HEK293 (cell line): ENCODE results near the gene PIM3.

ENCODE experiments used
- CTCF ChIA-PET: fragments of 350-600 bp; formaldehyde crosslinking; extraction: SDS; loops from one replicate; lab custom pipeline; 2021; ENCODE audit warnings: antibody characterized with exemption; lab: Yijun Ruan, JAX
- POLR2A ChIA-PET: fragments of 300-600 bp; formaldehyde crosslinking; extraction: SDS; loops from one replicate; lab custom pipeline; 2020; ENCODE audit warnings: antibody characterized with exemption, inconsistent platforms; lab: Yijun Ruan, JAX
- H3K27ac ChIP-seq: fragments of 200-500 bp; sonication (Bioruptor generic); 2 replicates; pipeline ENCODE4 v1.5.1; 2014; ENCODE audit warnings: low read depth, low read length, control low read depth, inconsistent platforms; ENCODE audit errors: extremely low read depth
- H3K36me3 ChIP-seq, 2 experiments: fragments of 200-500 bp in 1 of 2; sonication (Bioruptor generic) in 1 of 2; 1 replicate in 1 of 2; 2 replicates in 1 of 2; pipeline ENCODE4 v1.5.1; 2014 to 2017; ENCODE audit warnings: inconsistent platforms in 2 of 2, low read length in 2 of 2; ENCODE audit not compliant: control insufficient read depth in 2 of 2, insufficient read depth in 1 of 2
- H3K4me1 ChIP-seq: fragments of 200-500 bp; sonication (Bioruptor generic); 2 replicates; pipeline ENCODE4 v1.5.1; 2014; ENCODE audit warnings: mild to moderate bottlenecking, low read length, inconsistent platforms; ENCODE audit not compliant: control insufficient read depth, insufficient read depth
- H3K4me3 ChIP-seq: 2 replicates; pipeline ENCODE4 v1.5.1; 2011; ENCODE audit warnings: low read depth, mild to moderate bottlenecking, control low read depth, low read length, moderate library complexity
- H3K9me3 ChIP-seq: fragments of 200-500 bp; sonication (Bioruptor generic); 2 replicates; pipeline ENCODE4 v1.5.1; 2014; ENCODE audit warnings: low read depth, low read length, inconsistent platforms; ENCODE audit not compliant: control insufficient read depth, insufficient read depth
- BCL11A ChIP-seq: fragments of 450-650 bp; formaldehyde crosslinking; IDR thresholded peaks from 2 replicates; pipeline ENCODE4 v1.5.1; 2016; ENCODE audit warnings: low read depth, missing biosample characterization, missing genetic modification characterization
- BCL11B ChIP-seq: fragments of 450-650 bp; formaldehyde crosslinking; IDR thresholded peaks from 2 replicates; pipeline ENCODE4 v1.5.1; 2016; ENCODE audit warnings: low read depth, missing biosample characterization, missing genetic modification characterization
- EGR2 ChIP-seq: fragments of 450-650 bp; formaldehyde crosslinking; IDR thresholded peaks from 2 replicates; pipeline ENCODE4 v1.5.1; 2016; ENCODE audit warnings: low read depth, missing biosample characterization, missing genetic modification characterization
- KLF8 ChIP-seq: fragments of 450-650 bp; formaldehyde crosslinking; IDR thresholded peaks from 2 replicates; pipeline ENCODE4 v1.5.1; 2016; ENCODE audit warnings: missing biosample characterization, missing genetic modification characterization
- RBAK ChIP-seq: fragments of 450-650 bp; formaldehyde crosslinking; IDR thresholded peaks from 2 replicates; pipeline ENCODE4 v1.5.1; 2016; ENCODE audit warnings: missing biosample characterization, missing genetic modification characterization
- ZEB2 ChIP-seq: fragments of 450-650 bp; formaldehyde crosslinking; IDR thresholded peaks from 2 replicates; pipeline ENCODE4 v1.5.1; 2016; ENCODE audit warnings: missing biosample characterization, missing genetic modification characterization
- ZFHX2 ChIP-seq: fragments of 450-650 bp; formaldehyde crosslinking; conservative IDR thresholded peaks from 2 replicates; pipeline ENCODE4 v1.5.1; 2016; ENCODE audit warnings: missing biosample characterization, missing genetic modification characterization
- ZNF169 ChIP-seq: fragments of 450-650 bp; formaldehyde crosslinking; IDR thresholded peaks from 2 replicates; pipeline ENCODE4 v1.5.1; 2016; ENCODE audit warnings: missing biosample characterization, missing genetic modification characterization
- ZNF2 ChIP-seq: fragments of 450-650 bp; formaldehyde crosslinking; IDR thresholded peaks from 2 replicates; pipeline ENCODE4 v1.5.1; 2016; ENCODE audit warnings: missing biosample characterization, missing genetic modification characterization
- ZNF211 ChIP-seq: fragments of 450-650 bp; formaldehyde crosslinking; IDR thresholded peaks from 2 replicates; pipeline ENCODE4 v1.5.1; 2016; ENCODE audit warnings: low read depth, missing biosample characterization, missing genetic modification characterization
- ZNF23 ChIP-seq: fragments of 450-650 bp; formaldehyde crosslinking; IDR thresholded peaks from 2 replicates; pipeline ENCODE4 v1.5.1; 2016; ENCODE audit warnings: missing biosample characterization, missing genetic modification characterization, borderline replicate concordance
- TF ChIP-seq, protein P1 (sequence below): fragments of 450-650 bp; formaldehyde crosslinking; conservative IDR thresholded peaks from 2 replicates; pipeline ENCODE4 v1.5.1; 2016; ENCODE audit warnings: low read depth, missing biosample characterization, missing genetic modification characterization
- TF ChIP-seq, protein P2 (sequence below): fragments of 450-650 bp; formaldehyde crosslinking; IDR thresholded peaks from 2 replicates; pipeline ENCODE4 v1.5.1; 2016; ENCODE audit warnings: missing biosample characterization, missing genetic modification characterization
- TF ChIP-seq, protein P3 (sequence below): fragments of 450-650 bp; formaldehyde crosslinking; IDR thresholded peaks from 2 replicates; pipeline ENCODE4 v1.5.1; 2016; ENCODE audit warnings: missing biosample characterization, missing genetic modification characterization
- TF ChIP-seq, protein P4 (sequence below): fragments of 450-650 bp; formaldehyde crosslinking; IDR thresholded peaks from 2 replicates; pipeline ENCODE4 v1.5.1; 2016; ENCODE audit warnings: missing biosample characterization, missing genetic modification characterization
- TF ChIP-seq, protein P5 (sequence below): fragments of 450-650 bp; formaldehyde crosslinking; IDR thresholded peaks from 2 replicates; pipeline ENCODE4 v1.5.1; 2016; ENCODE audit warnings: missing biosample characterization, missing genetic modification characterization

PIM3 gene

DNA sequence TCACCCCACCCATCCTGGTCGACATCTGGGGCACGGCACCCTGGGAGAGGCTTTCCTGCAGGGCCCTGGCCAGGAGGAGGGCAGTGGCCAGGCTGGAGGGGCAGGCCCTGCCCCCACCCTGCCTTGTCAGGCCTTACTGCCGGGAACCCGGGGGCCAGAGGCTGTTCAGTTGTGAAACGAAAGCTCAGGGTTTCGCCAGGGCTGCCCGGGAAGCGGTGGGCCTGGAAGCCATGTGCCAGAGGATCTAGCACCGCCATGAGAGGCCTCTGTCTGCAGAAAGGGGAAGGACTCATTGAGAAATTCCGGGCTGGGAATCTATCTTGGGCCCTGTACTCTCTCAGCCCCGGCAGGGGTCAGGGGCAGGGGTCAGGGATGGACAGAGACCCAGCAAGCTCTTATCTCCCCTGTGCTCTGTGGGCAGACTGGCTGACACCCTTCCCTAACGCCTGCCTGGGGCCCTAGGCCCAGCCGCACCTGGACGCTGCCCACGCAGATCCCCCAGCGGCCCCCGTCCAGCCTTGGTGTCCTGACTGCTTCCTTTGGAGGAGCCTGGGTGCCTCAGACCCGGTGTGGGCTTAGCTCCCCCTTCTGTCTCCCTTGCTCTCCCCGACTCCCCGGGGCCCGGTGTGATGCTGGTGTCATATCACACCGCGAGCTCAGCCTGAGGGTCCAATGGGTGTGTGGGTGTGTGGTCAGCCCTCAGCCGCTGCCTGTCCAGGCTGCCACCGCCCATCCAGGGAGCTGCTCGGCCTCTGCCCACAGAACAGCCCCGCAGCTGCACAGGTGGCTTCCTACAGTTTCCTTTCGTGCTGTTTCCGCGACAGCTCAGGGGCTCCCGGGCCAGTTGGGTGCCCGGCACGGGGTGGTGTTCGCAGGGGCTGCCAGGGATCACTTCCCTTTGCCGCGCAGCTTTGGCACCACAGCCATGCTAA is 6.5 kb downstream of the PIM3 start:
- CTCF ChIA-PET = interaction anchor here (0.7 to 2.8 kb wide), 2 partner anchors 11 to 63 kb away, joined by 5 to 7 read pairs; no protein-coding TSS in a partner anchor

DNA sequence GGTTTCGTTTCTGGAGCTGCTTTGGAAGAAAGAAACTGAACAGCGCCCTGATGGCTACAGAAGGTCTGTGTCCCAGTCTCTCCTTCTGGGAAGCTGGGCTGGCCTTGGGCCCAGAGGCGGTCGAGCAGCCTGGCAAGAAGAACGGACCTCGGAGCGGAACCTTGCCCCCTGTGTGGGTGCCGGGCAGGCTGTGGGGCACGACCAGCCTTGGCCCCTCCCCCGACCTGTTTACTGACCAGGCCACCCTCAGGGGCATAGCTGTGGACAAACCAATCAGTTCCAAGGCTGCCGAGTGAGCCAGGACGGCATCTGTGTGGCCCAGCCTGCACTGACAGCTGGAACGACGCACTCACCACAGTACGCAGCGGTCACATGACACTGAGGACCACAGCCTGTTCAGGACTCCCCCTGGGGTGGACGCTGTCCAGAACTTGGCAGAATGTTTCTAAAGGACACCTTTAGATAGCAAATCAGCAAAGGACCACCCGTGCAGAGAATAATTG is 7.2 kb downstream of the PIM3 start:
- no peaks in the 10 kb centered on the region for H3K9me3 ChIP-seq
- peaks cover 8% of the 10 kb centered on the region for H3K4me1 ChIP-seq
- no peak overlapping the region for H3K27ac ChIP-seq
- peaks cover 10 to 29% of the 10 kb centered on the region in 2 experiments; a peak in 2 of 3 replicates for H3K36me3 ChIP-seq
- POLR2A ChIA-PET = interaction anchor here (1.4 to 1.5 kb wide), 2 partner anchors 37 to 63 kb away, joined by 4 read pairs; no protein-coding TSS in a partner anchor
- CTCF ChIA-PET = interaction anchor here (0.7 to 2.8 kb wide), 3 partner anchors 12 to 63 kb away, joined by 5 to 7 read pairs (median 5); no protein-coding TSS in a partner anchor
- H3K4me3 ChIP-seq = no peak overlapping the region
- TF ChIP-seq ZFHX2 (peak; percentile 42; the same call in 1 of the 2 replicates), ZNF169 (no peak), ZNF23 (tag by site-specific recombination) (no peak), KLF8 (tag by site-specific recombination) (no peak), RBAK (tag by site-specific recombination) (no peak)
- TF ChIP-seq, protein P1, sequence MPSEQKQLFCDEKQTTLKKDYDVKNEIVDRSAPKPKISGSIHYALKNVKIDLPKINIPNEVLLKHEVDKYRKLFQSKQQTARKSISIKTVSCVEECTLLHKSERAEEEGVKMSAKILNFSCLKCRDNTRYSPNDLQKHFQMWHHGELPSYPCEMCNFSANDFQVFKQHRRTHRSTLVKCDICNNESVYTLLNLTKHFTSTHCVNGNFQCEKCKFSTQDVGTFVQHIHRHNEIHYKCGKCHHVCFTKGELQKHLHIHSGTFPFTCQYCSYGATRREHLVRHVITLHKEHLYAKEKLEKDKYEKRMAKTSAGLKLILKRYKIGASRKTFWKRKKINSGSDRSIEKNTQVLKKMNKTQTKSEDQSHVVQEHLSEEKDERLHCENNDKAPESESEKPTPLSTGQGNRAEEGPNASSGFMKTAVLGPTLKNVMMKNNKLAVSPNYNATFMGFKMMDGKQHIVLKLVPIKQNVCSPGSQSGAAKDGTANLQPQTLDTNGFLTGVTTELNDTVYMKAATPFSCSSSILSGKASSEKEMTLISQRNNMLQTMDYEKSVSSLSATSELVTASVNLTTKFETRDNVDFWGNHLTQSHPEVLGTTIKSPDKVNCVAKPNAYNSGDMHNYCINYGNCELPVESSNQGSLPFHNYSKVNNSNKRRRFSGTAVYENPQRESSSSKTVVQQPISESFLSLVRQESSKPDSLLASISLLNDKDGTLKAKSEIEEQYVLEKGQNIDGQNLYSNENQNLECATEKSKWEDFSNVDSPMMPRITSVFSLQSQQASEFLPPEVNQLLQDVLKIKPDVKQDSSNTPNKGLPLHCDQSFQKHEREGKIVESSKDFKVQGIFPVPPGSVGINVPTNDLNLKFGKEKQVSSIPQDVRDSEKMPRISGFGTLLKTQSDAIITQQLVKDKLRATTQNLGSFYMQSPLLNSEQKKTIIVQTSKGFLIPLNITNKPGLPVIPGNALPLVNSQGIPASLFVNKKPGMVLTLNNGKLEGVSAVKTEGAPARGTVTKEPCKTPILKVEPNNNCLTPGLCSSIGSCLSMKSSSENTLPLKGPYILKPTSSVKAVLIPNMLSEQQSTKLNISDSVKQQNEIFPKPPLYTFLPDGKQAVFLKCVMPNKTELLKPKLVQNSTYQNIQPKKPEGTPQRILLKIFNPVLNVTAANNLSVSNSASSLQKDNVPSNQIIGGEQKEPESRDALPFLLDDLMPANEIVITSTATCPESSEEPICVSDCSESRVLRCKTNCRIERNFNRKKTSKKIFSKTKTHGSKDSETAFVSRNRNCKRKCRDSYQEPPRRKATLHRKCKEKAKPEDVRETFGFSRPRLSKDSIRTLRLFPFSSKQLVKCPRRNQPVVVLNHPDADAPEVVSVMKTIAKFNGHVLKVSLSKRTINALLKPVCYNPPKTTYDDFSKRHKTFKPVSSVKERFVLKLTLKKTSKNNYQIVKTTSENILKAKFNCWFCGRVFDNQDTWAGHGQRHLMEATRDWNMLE (tag by site-specific recombination) = no peak
- TF ChIP-seq, protein P2, sequence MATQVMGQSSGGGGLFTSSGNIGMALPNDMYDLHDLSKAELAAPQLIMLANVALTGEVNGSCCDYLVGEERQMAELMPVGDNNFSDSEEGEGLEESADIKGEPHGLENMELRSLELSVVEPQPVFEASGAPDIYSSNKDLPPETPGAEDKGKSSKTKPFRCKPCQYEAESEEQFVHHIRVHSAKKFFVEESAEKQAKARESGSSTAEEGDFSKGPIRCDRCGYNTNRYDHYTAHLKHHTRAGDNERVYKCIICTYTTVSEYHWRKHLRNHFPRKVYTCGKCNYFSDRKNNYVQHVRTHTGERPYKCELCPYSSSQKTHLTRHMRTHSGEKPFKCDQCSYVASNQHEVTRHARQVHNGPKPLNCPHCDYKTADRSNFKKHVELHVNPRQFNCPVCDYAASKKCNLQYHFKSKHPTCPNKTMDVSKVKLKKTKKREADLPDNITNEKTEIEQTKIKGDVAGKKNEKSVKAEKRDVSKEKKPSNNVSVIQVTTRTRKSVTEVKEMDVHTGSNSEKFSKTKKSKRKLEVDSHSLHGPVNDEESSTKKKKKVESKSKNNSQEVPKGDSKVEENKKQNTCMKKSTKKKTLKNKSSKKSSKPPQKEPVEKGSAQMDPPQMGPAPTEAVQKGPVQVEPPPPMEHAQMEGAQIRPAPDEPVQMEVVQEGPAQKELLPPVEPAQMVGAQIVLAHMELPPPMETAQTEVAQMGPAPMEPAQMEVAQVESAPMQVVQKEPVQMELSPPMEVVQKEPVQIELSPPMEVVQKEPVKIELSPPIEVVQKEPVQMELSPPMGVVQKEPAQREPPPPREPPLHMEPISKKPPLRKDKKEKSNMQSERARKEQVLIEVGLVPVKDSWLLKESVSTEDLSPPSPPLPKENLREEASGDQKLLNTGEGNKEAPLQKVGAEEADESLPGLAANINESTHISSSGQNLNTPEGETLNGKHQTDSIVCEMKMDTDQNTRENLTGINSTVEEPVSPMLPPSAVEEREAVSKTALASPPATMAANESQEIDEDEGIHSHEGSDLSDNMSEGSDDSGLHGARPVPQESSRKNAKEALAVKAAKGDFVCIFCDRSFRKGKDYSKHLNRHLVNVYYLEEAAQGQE = no peak

More for the DNA sequence above, 6.5 kb downstream of the PIM3 start:
- Histone ChIP-seq H3K4me3 (no peak overlapping the region), H3K4me1 (peaks cover 11% of the 10 kb centered on the region), H3K9me3 (no peaks in the 10 kb centered on the region), H3K36me3 (peaks cover 10 to 33% of the 10 kb centered on the region in 2 experiments; a peak in 2 of 3 replicates), H3K27ac (no peak overlapping the region)
- TF ChIP-seq EGR2 (tag by site-specific recombination) (peak; percentile 77), ZFHX2 (peak; percentile 73), BCL11B (tag by site-specific recombination) (0 out of 2 replicates have a peak, but pooled peaks have one; percentile 28), ZEB2 (tag by site-specific recombination) (0 out of 2 replicates have a peak, but pooled peaks have one; percentile 19), BCL11A (peak; percentile 89), ZNF211 (tag by site-specific recombination) (no peak), ZNF2 (tag by site-specific recombination) (0 out of 2 replicates have a peak, but pooled peaks have one; percentile 41)
- TF ChIP-seq, protein P3, sequence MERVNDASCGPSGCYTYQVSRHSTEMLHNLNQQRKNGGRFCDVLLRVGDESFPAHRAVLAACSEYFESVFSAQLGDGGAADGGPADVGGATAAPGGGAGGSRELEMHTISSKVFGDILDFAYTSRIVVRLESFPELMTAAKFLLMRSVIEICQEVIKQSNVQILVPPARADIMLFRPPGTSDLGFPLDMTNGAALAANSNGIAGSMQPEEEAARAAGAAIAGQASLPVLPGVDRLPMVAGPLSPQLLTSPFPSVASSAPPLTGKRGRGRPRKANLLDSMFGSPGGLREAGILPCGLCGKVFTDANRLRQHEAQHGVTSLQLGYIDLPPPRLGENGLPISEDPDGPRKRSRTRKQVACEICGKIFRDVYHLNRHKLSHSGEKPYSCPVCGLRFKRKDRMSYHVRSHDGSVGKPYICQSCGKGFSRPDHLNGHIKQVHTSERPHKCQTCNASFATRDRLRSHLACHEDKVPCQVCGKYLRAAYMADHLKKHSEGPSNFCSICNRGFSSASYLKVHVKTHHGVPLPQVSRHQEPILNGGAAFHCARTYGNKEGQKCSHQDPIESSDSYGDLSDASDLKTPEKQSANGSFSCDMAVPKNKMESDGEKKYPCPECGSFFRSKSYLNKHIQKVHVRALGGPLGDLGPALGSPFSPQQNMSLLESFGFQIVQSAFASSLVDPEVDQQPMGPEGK (tag by site-specific recombination) = peak; percentile 51
- TF ChIP-seq, protein P4, sequence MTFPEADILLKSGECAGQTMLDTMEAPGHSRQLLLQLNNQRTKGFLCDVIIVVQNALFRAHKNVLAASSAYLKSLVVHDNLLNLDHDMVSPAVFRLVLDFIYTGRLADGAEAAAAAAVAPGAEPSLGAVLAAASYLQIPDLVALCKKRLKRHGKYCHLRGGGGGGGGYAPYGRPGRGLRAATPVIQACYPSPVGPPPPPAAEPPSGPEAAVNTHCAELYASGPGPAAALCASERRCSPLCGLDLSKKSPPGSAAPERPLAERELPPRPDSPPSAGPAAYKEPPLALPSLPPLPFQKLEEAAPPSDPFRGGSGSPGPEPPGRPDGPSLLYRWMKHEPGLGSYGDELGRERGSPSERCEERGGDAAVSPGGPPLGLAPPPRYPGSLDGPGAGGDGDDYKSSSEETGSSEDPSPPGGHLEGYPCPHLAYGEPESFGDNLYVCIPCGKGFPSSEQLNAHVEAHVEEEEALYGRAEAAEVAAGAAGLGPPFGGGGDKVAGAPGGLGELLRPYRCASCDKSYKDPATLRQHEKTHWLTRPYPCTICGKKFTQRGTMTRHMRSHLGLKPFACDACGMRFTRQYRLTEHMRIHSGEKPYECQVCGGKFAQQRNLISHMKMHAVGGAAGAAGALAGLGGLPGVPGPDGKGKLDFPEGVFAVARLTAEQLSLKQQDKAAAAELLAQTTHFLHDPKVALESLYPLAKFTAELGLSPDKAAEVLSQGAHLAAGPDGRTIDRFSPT (tag by site-specific recombination) = peak; percentile 32; the same call in 1 of the 2 replicates
- TF ChIP-seq, protein P5, sequence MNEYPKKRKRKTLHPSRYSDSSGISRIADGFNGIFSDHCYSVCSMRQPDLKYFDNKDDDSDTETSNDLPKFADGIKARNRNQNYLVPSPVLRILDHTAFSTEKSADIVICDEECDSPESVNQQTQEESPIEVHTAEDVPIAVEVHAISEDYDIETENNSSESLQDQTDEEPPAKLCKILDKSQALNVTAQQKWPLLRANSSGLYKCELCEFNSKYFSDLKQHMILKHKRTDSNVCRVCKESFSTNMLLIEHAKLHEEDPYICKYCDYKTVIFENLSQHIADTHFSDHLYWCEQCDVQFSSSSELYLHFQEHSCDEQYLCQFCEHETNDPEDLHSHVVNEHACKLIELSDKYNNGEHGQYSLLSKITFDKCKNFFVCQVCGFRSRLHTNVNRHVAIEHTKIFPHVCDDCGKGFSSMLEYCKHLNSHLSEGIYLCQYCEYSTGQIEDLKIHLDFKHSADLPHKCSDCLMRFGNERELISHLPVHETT (tag by site-specific recombination) = no peak
- POLR2A ChIA-PET = interaction anchor here (1.4 to 1.8 kb wide), 3 partner anchors 15 to 63 kb away, joined by 4 to 6 read pairs (median 4); no protein-coding TSS in a partner anchor
